ENCODE results near the gene CLIC1.

CLIC1 gene

DNA sequence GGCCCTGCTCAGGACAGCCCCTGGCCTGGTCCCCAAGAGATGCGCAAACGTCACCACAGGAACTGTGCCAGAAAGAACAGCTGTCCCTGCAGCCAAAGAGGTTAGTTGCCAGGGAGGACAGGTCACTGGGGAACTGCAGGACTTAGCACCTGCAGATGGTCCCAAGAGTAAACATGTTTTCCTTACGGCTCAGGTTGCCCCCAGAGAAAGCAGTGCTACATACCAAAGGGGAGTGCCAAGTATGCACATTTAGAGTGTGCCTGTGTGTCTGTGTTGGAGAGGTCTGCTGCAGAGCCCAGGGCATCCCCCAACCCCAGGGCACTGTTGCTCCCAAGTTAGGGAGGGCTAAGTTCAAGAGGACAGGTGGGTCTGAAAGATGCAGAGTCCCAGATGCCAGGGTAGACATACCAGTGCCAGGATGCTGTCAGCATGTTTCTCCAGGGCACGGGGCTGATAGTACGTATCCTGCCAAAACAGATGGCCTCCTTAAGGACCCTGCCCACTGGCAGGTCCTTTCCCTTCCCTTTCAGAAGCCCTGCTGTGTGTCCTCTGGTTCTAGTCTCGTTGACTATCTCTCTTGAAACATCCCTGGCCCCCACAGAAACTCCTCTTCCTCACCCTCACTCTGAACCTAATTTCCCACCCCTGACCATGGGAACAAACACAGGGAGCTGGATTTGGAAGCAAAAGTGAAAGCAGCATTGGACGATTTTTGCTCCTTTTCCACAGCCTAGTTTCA, 34.5 kb downstream of the CLIC1 start:
- in situ Hi-C loops (cut with HindIII; ENCODE audit: low pct_ligation_motif_present, low sequenced_read_pairs): no loop called here
- H3K36me3 ChIP-seq (replicated peaks): peaks cover 7% of the 10 kb centered on the region
- TF ChIP-seq, protein P1, sequence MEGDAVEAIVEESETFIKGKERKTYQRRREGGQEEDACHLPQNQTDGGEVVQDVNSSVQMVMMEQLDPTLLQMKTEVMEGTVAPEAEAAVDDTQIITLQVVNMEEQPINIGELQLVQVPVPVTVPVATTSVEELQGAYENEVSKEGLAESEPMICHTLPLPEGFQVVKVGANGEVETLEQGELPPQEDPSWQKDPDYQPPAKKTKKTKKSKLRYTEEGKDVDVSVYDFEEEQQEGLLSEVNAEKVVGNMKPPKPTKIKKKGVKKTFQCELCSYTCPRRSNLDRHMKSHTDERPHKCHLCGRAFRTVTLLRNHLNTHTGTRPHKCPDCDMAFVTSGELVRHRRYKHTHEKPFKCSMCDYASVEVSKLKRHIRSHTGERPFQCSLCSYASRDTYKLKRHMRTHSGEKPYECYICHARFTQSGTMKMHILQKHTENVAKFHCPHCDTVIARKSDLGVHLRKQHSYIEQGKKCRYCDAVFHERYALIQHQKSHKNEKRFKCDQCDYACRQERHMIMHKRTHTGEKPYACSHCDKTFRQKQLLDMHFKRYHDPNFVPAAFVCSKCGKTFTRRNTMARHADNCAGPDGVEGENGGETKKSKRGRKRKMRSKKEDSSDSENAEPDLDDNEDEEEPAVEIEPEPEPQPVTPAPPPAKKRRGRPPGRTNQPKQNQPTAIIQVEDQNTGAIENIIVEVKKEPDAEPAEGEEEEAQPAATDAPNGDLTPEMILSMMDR (IDR thresholded peaks at IDR 0.05; ENCODE audit: low read depth, low read length, missing control alignments): no peak
- H3K27ac ChIP-seq: no peak overlapping the region
- no peaks in the 10 kb centered on the region for H3K27me3 ChIP-seq (replicated peaks)
- peak; percentile 19 for DNase-seq
- H3K4me3 ChIP-seq (ENCODE audit: low read depth, low read length): peak overlapping the region; percentile 92

DNA sequence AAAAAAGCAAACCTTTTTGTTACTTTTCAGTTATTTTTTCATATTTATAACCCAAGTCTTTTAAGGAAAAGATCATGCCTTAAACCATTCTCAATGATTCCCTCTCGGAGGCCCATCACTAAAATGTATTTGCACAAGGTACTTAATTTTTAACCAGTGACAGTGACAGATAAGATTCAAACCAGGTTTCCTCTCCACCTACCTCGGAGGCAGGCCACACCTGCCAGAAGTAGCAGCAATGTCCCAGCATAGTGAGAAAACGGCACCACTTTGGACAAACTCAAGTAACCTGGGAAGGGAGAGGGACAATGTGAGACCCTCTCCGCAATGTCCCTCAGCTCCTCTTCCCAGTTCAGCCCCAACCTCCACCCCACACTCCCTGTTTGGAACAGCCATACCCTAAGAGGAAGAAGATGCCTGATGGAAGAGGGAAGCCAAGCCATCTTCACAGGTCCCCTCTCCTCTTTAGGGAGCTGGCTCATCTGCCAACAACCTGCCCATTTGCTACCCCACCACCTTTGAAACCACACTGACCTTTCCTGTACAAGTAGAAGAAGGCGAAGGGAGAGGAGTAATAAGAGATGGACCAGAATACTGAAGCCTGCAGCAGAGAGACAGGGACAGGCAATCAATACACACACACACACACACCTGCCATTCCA, 35.5 kb downstream of the CLIC1 start:
- no peaks in the 10 kb centered on the region for H3K27me3 ChIP-seq (replicated peaks)
- DNase-seq: no peak
- no peak overlapping the region for H3K27ac ChIP-seq
- in situ Hi-C loops (cut with HindIII; ENCODE audit: low pct_ligation_motif_present, low sequenced_read_pairs): no loop called here
- no peak overlapping the region for H3K4me3 ChIP-seq (ENCODE audit: low read depth, low read length)
- TF ChIP-seq, protein P1 (IDR thresholded peaks at IDR 0.05; ENCODE audit: low read depth, low read length, missing control alignments): no peak
- H3K36me3 ChIP-seq (replicated peaks): peaks cover 7% of the 10 kb centered on the region

- TF ChIP-seq, protein P1 (IDR thresholded peaks at IDR 0.05; ENCODE audit: low read depth, low read length, missing control alignments): no peak
- in situ Hi-C loops (cut with HindIII; ENCODE audit: low pct_ligation_motif_present, low sequenced_read_pairs): no loop called here
- H3K27me3 ChIP-seq (replicated peaks): no peaks in the 10 kb centered on the region
- DNase-seq: no peak
- peaks cover 24% of the 10 kb centered on the region for H3K36me3 ChIP-seq (replicated peaks)
- H3K27ac ChIP-seq: no peak overlapping the region
- no peak overlapping the region for H3K4me3 ChIP-seq (ENCODE audit: low read depth, low read length)
Observed at GRCh38 chr6:31697555-31697954, 38.8 kb downstream of the CLIC1 start.

GRCh38 chr6:31693535-31693934, 42.8 kb downstream of the CLIC1 start:
- in situ Hi-C loops (cut with HindIII; ENCODE audit: low pct_ligation_motif_present, low sequenced_read_pairs): no loop called here
- TF ChIP-seq, protein P1 (IDR thresholded peaks at IDR 0.05; ENCODE audit: low read depth, low read length, missing control alignments): no peak
- no peak overlapping the region for H3K27ac ChIP-seq
- DNase-seq: no peak
- no peak overlapping the region for H3K4me3 ChIP-seq (ENCODE audit: low read depth, low read length)
- H3K27me3 ChIP-seq (replicated peaks): no peaks in the 10 kb centered on the region
- peaks cover 53% of the 10 kb centered on the region for H3K36me3 ChIP-seq (replicated peaks)

GRCh38 chr6:31692886-31693285, 43.4 kb downstream of the CLIC1 start:
- no peak overlapping the region for H3K27ac ChIP-seq
- peaks cover 60% of the 10 kb centered on the region for H3K36me3 ChIP-seq (replicated peaks)
- TF ChIP-seq, protein P1 (IDR thresholded peaks at IDR 0.05; ENCODE audit: low read depth, low read length, missing control alignments): no peak
- H3K27me3 ChIP-seq (replicated peaks): no peaks in the 10 kb centered on the region
- no peak for DNase-seq
- in situ Hi-C loops (cut with HindIII; ENCODE audit: low pct_ligation_motif_present, low sequenced_read_pairs): no loop called here
- no peak overlapping the region for H3K4me3 ChIP-seq (ENCODE audit: low read depth, low read length)

Measured in brain microvascular endothelial cell (primary cell).